ENCODE measurements around the gene IFT88.

Gene IFT88

DNA sequence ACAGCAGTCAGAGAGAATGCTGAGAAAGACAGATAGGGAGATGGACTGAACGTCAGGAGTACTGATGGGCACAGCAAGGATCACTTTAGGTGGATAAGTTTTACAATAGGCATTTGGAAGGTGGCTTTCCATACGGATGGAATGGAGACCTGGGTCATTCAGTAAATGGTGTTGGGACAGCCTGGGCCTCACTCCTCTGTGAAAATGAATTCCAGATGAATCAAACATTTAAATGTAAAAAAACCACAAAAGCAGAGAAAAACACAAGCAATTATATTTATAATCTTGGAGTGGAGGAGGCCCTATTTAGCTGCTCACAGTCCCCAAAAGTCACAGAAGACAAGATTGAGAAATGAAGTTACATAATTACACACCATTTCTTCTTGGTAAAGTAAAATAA, 141.3 kb downstream of the IFT88 start:
- TF ChIP-seq, protein P1, sequence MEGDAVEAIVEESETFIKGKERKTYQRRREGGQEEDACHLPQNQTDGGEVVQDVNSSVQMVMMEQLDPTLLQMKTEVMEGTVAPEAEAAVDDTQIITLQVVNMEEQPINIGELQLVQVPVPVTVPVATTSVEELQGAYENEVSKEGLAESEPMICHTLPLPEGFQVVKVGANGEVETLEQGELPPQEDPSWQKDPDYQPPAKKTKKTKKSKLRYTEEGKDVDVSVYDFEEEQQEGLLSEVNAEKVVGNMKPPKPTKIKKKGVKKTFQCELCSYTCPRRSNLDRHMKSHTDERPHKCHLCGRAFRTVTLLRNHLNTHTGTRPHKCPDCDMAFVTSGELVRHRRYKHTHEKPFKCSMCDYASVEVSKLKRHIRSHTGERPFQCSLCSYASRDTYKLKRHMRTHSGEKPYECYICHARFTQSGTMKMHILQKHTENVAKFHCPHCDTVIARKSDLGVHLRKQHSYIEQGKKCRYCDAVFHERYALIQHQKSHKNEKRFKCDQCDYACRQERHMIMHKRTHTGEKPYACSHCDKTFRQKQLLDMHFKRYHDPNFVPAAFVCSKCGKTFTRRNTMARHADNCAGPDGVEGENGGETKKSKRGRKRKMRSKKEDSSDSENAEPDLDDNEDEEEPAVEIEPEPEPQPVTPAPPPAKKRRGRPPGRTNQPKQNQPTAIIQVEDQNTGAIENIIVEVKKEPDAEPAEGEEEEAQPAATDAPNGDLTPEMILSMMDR (IDR thresholded peaks at IDR 0.05; ENCODE audit: insufficient read depth, low read length, poor library complexity, severe bottlenecking) = no peak
- no peak for TF ChIP-seq EZH2phosphoT487 (conservative IDR thresholded peaks at IDR 0.05; ENCODE audit: low read length)
- Histone ChIP-seq H3F3A (ENCODE audit: insufficient read depth) (no peaks in the 10 kb centered on the region), H3K27ac (ENCODE audit: low read depth, low read length) (no peak overlapping the region), H3K27me3 (ENCODE audit: low read length) (no peaks in the 10 kb centered on the region), H2AFZ (ENCODE audit: low read depth, low read length, severe bottlenecking) (no peak overlapping the region), H3K36me3 (ENCODE audit: low read length) (no peaks in the 10 kb centered on the region), H3K9me2 (replicated peaks; ENCODE audit: insufficient read depth, low read length) (no peaks in the 10 kb centered on the region), H3K9me3 (ENCODE audit: insufficient read depth, low read length) (no peaks in the 10 kb centered on the region), H3K9ac (ENCODE audit: low read length) (no peak overlapping the region), H3K79me2 (ENCODE audit: insufficient read depth, low read length) (no peaks in the 10 kb centered on the region), H4K20me1 (ENCODE audit: low read depth, low read length) (no peaks in the 10 kb centered on the region), H3K4me3 (ENCODE audit: insufficient read depth, low read length, poor library complexity, severe bottlenecking) (no peak overlapping the region), H3K4me2 (ENCODE audit: low read depth, low read length, poor library complexity, severe bottlenecking) (no peak overlapping the region)

DNA sequence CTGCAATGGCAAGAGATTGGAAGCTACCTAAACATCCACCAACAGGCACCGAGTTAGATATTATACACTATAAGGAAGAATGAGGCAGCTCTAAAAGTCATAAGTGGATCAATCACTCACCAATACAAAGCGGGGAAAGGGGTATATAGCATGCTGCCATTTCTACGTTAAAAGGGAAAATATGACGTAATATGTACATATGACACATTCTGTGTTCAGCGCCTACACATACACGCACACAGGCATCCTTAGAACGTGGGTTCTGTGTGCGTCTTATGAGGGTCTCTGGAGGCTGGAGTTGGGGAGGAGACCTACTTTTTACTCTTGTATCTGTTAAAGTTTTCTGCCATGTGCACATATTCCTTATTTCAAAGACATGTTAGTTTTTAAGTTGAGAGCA, 142.4 kb downstream of the IFT88 start:
- H2AFZ ChIP-seq (ENCODE audit: low read depth, low read length, severe bottlenecking) = no peak overlapping the region
- no peaks in the 10 kb centered on the region for H3K36me3 ChIP-seq (ENCODE audit: low read length)
- no peak overlapping the region for H3K27ac ChIP-seq (ENCODE audit: low read depth, low read length)
- H3K4me3 ChIP-seq (ENCODE audit: insufficient read depth, low read length, poor library complexity, severe bottlenecking) = no peak overlapping the region
- TF ChIP-seq EZH2phosphoT487 (conservative IDR thresholded peaks at IDR 0.05; ENCODE audit: low read length) = no peak
- TF ChIP-seq, protein P1 (IDR thresholded peaks at IDR 0.05; ENCODE audit: insufficient read depth, low read length, poor library complexity, severe bottlenecking) = no peak
- H3K79me2 ChIP-seq (ENCODE audit: insufficient read depth, low read length) = no peaks in the 10 kb centered on the region
- no peaks in the 10 kb centered on the region for H3K27me3 ChIP-seq (ENCODE audit: low read length)
- H3K9me2 ChIP-seq (replicated peaks; ENCODE audit: insufficient read depth, low read length) = no peaks in the 10 kb centered on the region
- no peak overlapping the region for H3K4me2 ChIP-seq (ENCODE audit: low read depth, low read length, poor library complexity, severe bottlenecking)
- no peaks in the 10 kb centered on the region for H4K20me1 ChIP-seq (ENCODE audit: low read depth, low read length)
- no peaks in the 10 kb centered on the region for H3F3A ChIP-seq (ENCODE audit: insufficient read depth)
- no peaks in the 10 kb centered on the region for H3K9me3 ChIP-seq (ENCODE audit: insufficient read depth, low read length)
- H3K9ac ChIP-seq (ENCODE audit: low read length) = no peak overlapping the region

DNA sequence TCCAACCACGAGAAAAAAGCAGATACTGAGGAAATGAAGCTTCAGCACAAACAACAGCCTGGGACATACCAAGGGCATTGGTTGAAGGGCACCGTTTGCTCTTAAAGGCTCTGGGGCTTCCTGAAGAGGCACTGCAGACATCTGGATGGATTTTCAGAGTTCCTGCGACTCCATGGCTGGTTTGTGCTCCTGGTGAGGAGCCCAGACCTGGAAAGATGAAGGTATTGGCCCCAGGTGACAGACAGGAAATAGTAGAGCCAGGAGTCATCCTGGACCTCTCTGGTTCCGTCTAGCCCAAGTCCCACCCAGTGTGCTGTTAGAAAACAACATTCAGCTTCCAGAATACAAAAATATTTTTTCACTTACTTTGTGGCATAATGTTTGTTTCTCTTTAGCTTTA, 142.8 kb downstream of the IFT88 start:
- TF ChIP-seq EZH2phosphoT487 (conservative IDR thresholded peaks at IDR 0.05; ENCODE audit: low read length) = no peak

DNA sequence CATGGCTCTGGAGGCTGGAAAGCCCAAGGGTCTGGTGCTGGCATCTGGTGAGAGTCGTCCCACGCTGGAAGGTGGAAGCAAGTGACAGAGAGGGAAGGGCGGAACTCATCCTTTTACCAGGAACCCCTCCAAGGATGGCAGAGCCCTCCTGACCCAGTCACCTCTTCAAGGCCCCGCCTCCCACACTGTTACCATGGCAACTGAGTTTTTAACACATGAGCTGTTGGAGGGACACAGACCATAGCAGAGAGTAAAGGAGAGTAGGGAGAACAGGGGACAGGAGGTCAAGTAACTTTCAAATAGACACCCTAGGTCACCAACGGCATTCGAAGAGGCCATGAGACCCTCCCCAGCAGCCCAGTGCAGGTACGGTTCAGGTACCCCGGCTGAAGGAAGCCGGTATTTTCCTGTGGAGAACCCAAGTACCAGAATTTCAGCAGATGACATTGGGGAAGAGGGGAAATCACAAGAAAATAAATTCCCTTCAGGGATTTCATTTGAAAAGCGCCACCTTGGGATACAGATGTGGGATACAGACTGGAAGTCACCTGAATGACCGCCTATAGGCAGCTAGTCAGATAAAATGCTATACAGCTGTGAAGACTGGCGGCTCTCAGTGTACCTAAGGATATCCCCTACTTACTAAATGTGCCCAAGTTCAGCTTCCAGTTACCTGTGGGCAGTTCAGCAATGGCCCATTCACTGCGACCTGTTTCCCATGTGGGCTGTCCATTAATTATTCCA, 144.5 kb downstream of the IFT88 start:
- no peak overlapping the region for H3K9ac ChIP-seq (ENCODE audit: low read length)
- no peak overlapping the region for H3K27ac ChIP-seq (ENCODE audit: low read depth, low read length)

More for the DNA sequence above, 142.8 kb downstream of the IFT88 start:
- Histone ChIP-seq H2AFZ (ENCODE audit: low read depth, low read length, severe bottlenecking) (no peak overlapping the region), H3K27me3 (ENCODE audit: low read length) (no peaks in the 10 kb centered on the region), H3K79me2 (ENCODE audit: insufficient read depth, low read length) (no peaks in the 10 kb centered on the region), H3K4me2 (ENCODE audit: low read depth, low read length, poor library complexity, severe bottlenecking) (no peak overlapping the region), H3F3A (ENCODE audit: insufficient read depth) (no peaks in the 10 kb centered on the region), H3K36me3 (ENCODE audit: low read length) (no peaks in the 10 kb centered on the region), H3K9ac (ENCODE audit: low read length) (no peak overlapping the region), H3K9me2 (replicated peaks; ENCODE audit: insufficient read depth, low read length) (no peaks in the 10 kb centered on the region), H3K9me3 (ENCODE audit: insufficient read depth, low read length) (no peaks in the 10 kb centered on the region), H4K20me1 (ENCODE audit: low read depth, low read length) (no peaks in the 10 kb centered on the region), H3K27ac (ENCODE audit: low read depth, low read length) (no peak overlapping the region), H3K4me3 (ENCODE audit: insufficient read depth, low read length, poor library complexity, severe bottlenecking) (no peak overlapping the region)

More for the DNA sequence above, 144.5 kb downstream of the IFT88 start:
- Histone ChIP-seq H3K27me3 (ENCODE audit: low read length) (no peaks in the 10 kb centered on the region), H3K36me3 (ENCODE audit: low read length) (no peaks in the 10 kb centered on the region), H3F3A (ENCODE audit: insufficient read depth) (no peaks in the 10 kb centered on the region), H3K9me2 (replicated peaks; ENCODE audit: insufficient read depth, low read length) (no peaks in the 10 kb centered on the region), H3K9me3 (ENCODE audit: insufficient read depth, low read length) (no peaks in the 10 kb centered on the region), H3K4me3 (ENCODE audit: insufficient read depth, low read length, poor library complexity, severe bottlenecking) (no peak overlapping the region), H4K20me1 (ENCODE audit: low read depth, low read length) (no peaks in the 10 kb centered on the region), H2AFZ (ENCODE audit: low read depth, low read length, severe bottlenecking) (no peak overlapping the region), H3K4me2 (ENCODE audit: low read depth, low read length, poor library complexity, severe bottlenecking) (no peak overlapping the region), H3K79me2 (ENCODE audit: insufficient read depth, low read length) (no peaks in the 10 kb centered on the region)
- no peak for TF ChIP-seq EZH2phosphoT487 (conservative IDR thresholded peaks at IDR 0.05; ENCODE audit: low read length)
- TF ChIP-seq, protein P1 (IDR thresholded peaks at IDR 0.05; ENCODE audit: insufficient read depth, low read length, poor library complexity, severe bottlenecking) = no peak

Measured in SU-DHL-6 (cell line).